Vagina (tissue), 2 donors: ENCODE results near the gene PEX11B.

ENCODE experiments used
- CTCF ChIP-seq, 3 experiments: fragments of 450-650 bp in 2 of 3; fragments of 200-600 bp in 1 of 3; sonication (generic) in 1 of 3; IDR thresholded peaks; one replicate each; pipeline ENCODE4 v1.5.1; 2017 to 2019; ENCODE audit warnings: antibody characterized with exemption in 3 of 3, mild to moderate bottlenecking in 2 of 3, moderate library complexity in 2 of 3
- POLR2A ChIP-seq, 2 donors: fragments of 450-650 bp; IDR thresholded peaks; one replicate each; pipeline ENCODE4 v1.6.1; 2017; ENCODE audit warnings: antibody characterized with exemption in 2 of 2, mild to moderate bottlenecking in 2 of 2, moderate library complexity in 2 of 2
- POLR2AphosphoS5 ChIP-seq, 2 donors: sonication (generic); formaldehyde crosslinking; IDR thresholded peaks; one replicate each; pipeline ENCODE4 v1.9.0; 2017; ENCODE audit warnings: antibody characterized with exemption in 2 of 2, mild to moderate bottlenecking in 2 of 2, low read depth in 1 of 2; ENCODE audit not compliant: insufficient read depth in 1 of 2

- no peak for TF ChIP-seq POLR2AphosphoS5 (IDR thresholded peaks at IDR 0.05; ENCODE audit: insufficient read depth in 1 of 2, low read depth in 1 of 2)
- no peak for TF ChIP-seq CTCF (IDR thresholded peaks at IDR 0.05)
- TF ChIP-seq POLR2A (IDR thresholded peaks at IDR 0.05) = no peak
Measured at GRCh38 chr1:145953861-145954260, 35.3 kb upstream of the PEX11B start.
